ENCODE measurements around the gene APBB2. TPM values are rescaled to one million over a fixed set of nuclear protein-coding genes. Genes with fewer than 3 reads are reported as not detected.

APBB2 gene
- total RNA-seq, 4 donors from 2014 or later = 66.3 to 133 (median 90.2) TPM

- H3K27ac ChIP-seq = no peak overlapping the region
- 36 to 39% methylated on average over 2 of the region's 2 CpGs for WGBS, 2 donors (ENCODE audit: low coverage in 1 of 2)
- no peak for ATAC-seq
Measured at GRCh38 chr4:41012293-41012692, 202.0 kb downstream of the APBB2 start.

GRCh38 chr4:41009411-41009810, 204.9 kb downstream of the APBB2 start:
- Histone ChIP-seq H3K27me3 (no peaks in the 10 kb centered on the region), H3K4me3 (no peak overlapping the region), H3K36me3 (peaks cover 0 to 8% of the 10 kb centered on the region in 2 donors), H3K9me3 (peaks cover 0 to 4% (median 0%) of the 10 kb centered on the region in 3 donors), H3K4me1 (peaks cover 0 to 9% (median 0%) of the 10 kb centered on the region in 3 donors), H3K27ac (no peak overlapping the region)
- 51 to 66% methylated on average over 3 of the region's 3 CpGs for WGBS, 2 donors (ENCODE audit: low coverage in 1 of 2)
- no peak for ATAC-seq
- no peak for TF ChIP-seq POLR2A (IDR thresholded peaks at IDR 0.05)
- TF ChIP-seq EP300 (IDR thresholded peaks at IDR 0.05) = no peak
- TF ChIP-seq, protein P1, sequence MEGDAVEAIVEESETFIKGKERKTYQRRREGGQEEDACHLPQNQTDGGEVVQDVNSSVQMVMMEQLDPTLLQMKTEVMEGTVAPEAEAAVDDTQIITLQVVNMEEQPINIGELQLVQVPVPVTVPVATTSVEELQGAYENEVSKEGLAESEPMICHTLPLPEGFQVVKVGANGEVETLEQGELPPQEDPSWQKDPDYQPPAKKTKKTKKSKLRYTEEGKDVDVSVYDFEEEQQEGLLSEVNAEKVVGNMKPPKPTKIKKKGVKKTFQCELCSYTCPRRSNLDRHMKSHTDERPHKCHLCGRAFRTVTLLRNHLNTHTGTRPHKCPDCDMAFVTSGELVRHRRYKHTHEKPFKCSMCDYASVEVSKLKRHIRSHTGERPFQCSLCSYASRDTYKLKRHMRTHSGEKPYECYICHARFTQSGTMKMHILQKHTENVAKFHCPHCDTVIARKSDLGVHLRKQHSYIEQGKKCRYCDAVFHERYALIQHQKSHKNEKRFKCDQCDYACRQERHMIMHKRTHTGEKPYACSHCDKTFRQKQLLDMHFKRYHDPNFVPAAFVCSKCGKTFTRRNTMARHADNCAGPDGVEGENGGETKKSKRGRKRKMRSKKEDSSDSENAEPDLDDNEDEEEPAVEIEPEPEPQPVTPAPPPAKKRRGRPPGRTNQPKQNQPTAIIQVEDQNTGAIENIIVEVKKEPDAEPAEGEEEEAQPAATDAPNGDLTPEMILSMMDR (IDR thresholded peaks at IDR 0.05) = no peak
- no peak for TF ChIP-seq POLR2AphosphoS5 (IDR thresholded peaks at IDR 0.05)

More at GRCh38 chr4:41012293-41012692, 202.0 kb downstream of the APBB2 start:
- H3K9me3 ChIP-seq = peaks cover 0 to under 1% (median 0%) of the 10 kb centered on the region in 3 donors
- peaks cover 0 to 8% of the 10 kb centered on the region in 2 donors for H3K36me3 ChIP-seq
- H3K4me3 ChIP-seq = no peak overlapping the region
- H3K4me1 ChIP-seq = peaks cover 0 to 9% (median 0%) of the 10 kb centered on the region in 3 donors
- no peak for TF ChIP-seq POLR2AphosphoS5 (IDR thresholded peaks at IDR 0.05)
- TF ChIP-seq EP300 (IDR thresholded peaks at IDR 0.05) = no peak
- TF ChIP-seq POLR2A (IDR thresholded peaks at IDR 0.05) = no peak
- TF ChIP-seq, protein P1 (IDR thresholded peaks at IDR 0.05) = no peak
- H3K27me3 ChIP-seq = no peaks in the 10 kb centered on the region

- TF ChIP-seq EP300 (IDR thresholded peaks at IDR 0.05) (no peak), POLR2A (IDR thresholded peaks at IDR 0.05) (no peak)
- TF ChIP-seq, protein P1 (IDR thresholded peaks at IDR 0.05) = no peak
- H3K4me3 ChIP-seq = no peak overlapping the region
- peaks cover 0 to 4% (median 0%) of the 10 kb centered on the region in 3 donors for H3K9me3 ChIP-seq
- ATAC-seq = no peak
- WGBS, 2 donors (ENCODE audit: low coverage in 1 of 2) = 87 to 91% methylated on average over 3 to 4 of the region's 4 CpGs
- H3K27ac ChIP-seq = no peak overlapping the region
- H3K36me3 ChIP-seq = no peaks in the 10 kb centered on the region
- H3K4me1 ChIP-seq = no peaks in the 10 kb centered on the region
- no peaks in the 10 kb centered on the region for H3K27me3 ChIP-seq
Measured at GRCh38 chr4:41006141-41006540, 208.2 kb downstream of the APBB2 start.

DNA sequence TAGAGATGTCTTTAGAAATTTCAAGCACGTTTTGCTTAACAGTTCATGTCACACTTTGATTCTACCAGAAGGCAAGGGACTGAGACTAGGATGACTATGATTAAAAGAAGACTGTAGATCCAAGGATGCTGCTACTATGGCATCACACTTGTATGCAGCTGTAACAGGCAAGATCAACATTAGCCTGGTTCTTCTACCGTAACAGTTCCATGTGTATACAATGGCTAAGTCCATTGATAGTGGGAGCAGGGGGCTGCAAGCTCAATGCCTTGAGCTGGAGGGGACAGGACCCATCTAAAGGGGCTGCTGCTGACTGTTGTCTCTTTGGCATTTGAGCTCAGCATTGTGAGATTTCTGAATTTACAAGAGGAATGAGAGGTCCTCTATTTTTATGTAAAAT, 212.0 kb downstream of the APBB2 start:
- no peak for ATAC-seq
- no peaks in the 10 kb centered on the region for H3K27me3 ChIP-seq
- H3K27ac ChIP-seq = no peak overlapping the region
- TF ChIP-seq POLR2AphosphoS5 (IDR thresholded peaks at IDR 0.05) (no peak), EP300 (IDR thresholded peaks at IDR 0.05) (no peak), POLR2A (IDR thresholded peaks at IDR 0.05) (no peak)
- TF ChIP-seq, protein P1 (IDR thresholded peaks at IDR 0.05) = no peak
- H3K9me3 ChIP-seq = peaks cover 0 to 4% (median 0%) of the 10 kb centered on the region in 3 donors
- WGBS, 2 donors (ENCODE audit: low coverage in 1 of 2) = 71 to 93% methylated on average over 2 of the region's 2 CpGs
- H3K4me1 ChIP-seq = no peaks in the 10 kb centered on the region
- no peak overlapping the region for H3K4me3 ChIP-seq
- H3K36me3 ChIP-seq = no peaks in the 10 kb centered on the region

- H3K9me3 ChIP-seq = no peaks in the 10 kb centered on the region
- no peak overlapping the region for H3K4me3 ChIP-seq
- 92 to 100% methylated on average over 1 of the region's 1 CpG for WGBS, 2 donors (ENCODE audit: low coverage in 1 of 2)
- H3K36me3 ChIP-seq = no peaks in the 10 kb centered on the region
- ATAC-seq = no peak
- H3K27me3 ChIP-seq = no peaks in the 10 kb centered on the region
- H3K27ac ChIP-seq = no peak overlapping the region
- peaks cover 0 to 8% (median 0%) of the 10 kb centered on the region in 3 donors for H3K4me1 ChIP-seq
- TF ChIP-seq POLR2A (IDR thresholded peaks at IDR 0.05) (no peak), EP300 (IDR thresholded peaks at IDR 0.05) (no peak), POLR2AphosphoS5 (IDR thresholded peaks at IDR 0.05) (no peak)
- TF ChIP-seq, protein P1 (IDR thresholded peaks at IDR 0.05) = no peak
Measured at GRCh38 chr4:41000356-41000755, 214.0 kb downstream of the APBB2 start.

Measured in gastroesophageal sphincter (tissue), 4 donors.